SK-N-SH (cell line): ENCODE measurements around the gene PPP1R9A. TPM values are rescaled to one million over a fixed set of nuclear protein-coding genes. Genes with fewer than 3 reads are reported as not detected.

Experiments used
- CTCF ChIA-PET: fragments of 300-600, 350-600 bp; formaldehyde crosslinking; extraction: SDS; loops from one replicate; lab custom pipeline; 2021; lab: Yijun Ruan, JAX
- POLR2A ChIA-PET: fragments of 350-600 bp; sonication (Branson Sonifier 250); formaldehyde crosslinking; extraction: SDS; loops from one replicate; lab custom pipeline; 2020; ENCODE audit warnings: antibody characterized with exemption, inconsistent platforms; lab: Yijun Ruan, JAX
- DNase-seq: peaks from one replicate; pipeline ENCODE4 v3.0.0; 2012
- H2AFZ ChIP-seq: fragments of 200-600 bp; sonication (generic); 2 replicates; pipeline ENCODE4 v1.8.1; 2016; ENCODE audit warnings: antibody characterized with exemption, mild to moderate bottlenecking, low read depth
- H3F3A ChIP-seq: fragments of 200-600 bp; sonication (generic); replicated peaks from 2 replicates; pipeline ENCODE3; 2016; ENCODE audit warnings: antibody characterized with exemption, mild to moderate bottlenecking; ENCODE audit not compliant: insufficient read depth
- H3K27ac ChIP-seq, 2 experiments: fragments of 200-500 bp in 1 of 2; fragments of 200-600 bp in 1 of 2; sonication (Bioruptor generic) in 1 of 2; sonication (generic), shearing (Covaris generic) in 1 of 2; 2 replicates each; pipeline versions ENCODE4 v1.5.1 to v1.6.1; 2014 to 2016; ENCODE audit warnings: low read depth in 2 of 2, inconsistent platforms in 1 of 2, low read length in 1 of 2, mild to moderate bottlenecking in 1 of 2, mixed read lengths in 1 of 2
- H3K27me3 ChIP-seq: fragments of 200-600 bp; sonication (generic), shearing (Covaris generic); 2 replicates; pipeline ENCODE4 v1.6.1; 2016; ENCODE audit warnings: mixed run types; ENCODE audit not compliant: insufficient read depth
- H3K36me3 ChIP-seq, 2 experiments: fragments of 200-500 bp in 1 of 2; fragments of 200-600 bp in 1 of 2; sonication (Bioruptor generic) in 1 of 2; sonication (generic) in 1 of 2; replicated peaks in 1 of 2; 2 replicates each; pipeline versions ENCODE3 to v1.5.1; 2014 to 2016; ENCODE audit warnings: low read length in 1 of 2, mild to moderate bottlenecking in 1 of 2; ENCODE audit not compliant: insufficient read depth in 2 of 2, control insufficient read depth in 1 of 2
- H3K4me1 ChIP-seq, 2 experiments: fragments of 200-500 bp in 1 of 2; fragments of 200-600 bp in 1 of 2; sonication (Bioruptor generic) in 1 of 2; sonication (generic), shearing (Covaris generic) in 1 of 2; 2 replicates each; pipeline versions ENCODE4 v1.5.1 to v1.6.1; 2014 to 2016; ENCODE audit warnings: low read depth in 1 of 2, low read length in 1 of 2, mixed run types in 1 of 2; ENCODE audit not compliant: insufficient read depth in 2 of 2, control insufficient read depth in 1 of 2
- H3K4me2 ChIP-seq: fragments of 200-600 bp; sonication (generic), shearing (Covaris generic); 2 replicates; pipeline ENCODE4 v1.6.1; 2017; ENCODE audit warnings: mixed run types
- H3K4me3 ChIP-seq, 2 experiments: fragments of 200-500 bp in 1 of 2; fragments of 200-600 bp in 1 of 2; sonication (Bioruptor generic) in 1 of 2; sonication (generic), shearing (Covaris generic) in 1 of 2; 2 replicates each; pipeline versions ENCODE4 v1.5.1 to v1.8.1; 2014 to 2016; ENCODE audit warnings: low read depth in 2 of 2, inconsistent platforms in 1 of 2, low read length in 1 of 2, mild to moderate bottlenecking in 1 of 2, mixed read lengths in 1 of 2, moderate library complexity in 1 of 2
- H3K79me2 ChIP-seq: fragments of 200-600 bp; sonication (generic); 2 replicates; pipeline ENCODE4 v1.8.1; 2017; ENCODE audit warnings: mild to moderate bottlenecking; ENCODE audit not compliant: insufficient read depth
- H3K9ac ChIP-seq: fragments of 200-600 bp; sonication (generic); 2 replicates; pipeline ENCODE4 v1.6.1; 2017; ENCODE audit warnings: mixed run types
- H3K9me2 ChIP-seq: fragments of 200-600 bp; sonication (generic); 2 replicates; pipeline ENCODE4 v1.6.1; 2017; ENCODE audit warnings: mixed run types
- H3K9me3 ChIP-seq: fragments of 200-600 bp; sonication (generic); 2 replicates; pipeline ENCODE4 v1.6.1; 2017; ENCODE audit warnings: mixed run types, mild to moderate bottlenecking, moderate library complexity
- H4K20me1 ChIP-seq: fragments of 200-600 bp; sonication (generic); 2 replicates; pipeline ENCODE4 v1.6.1; 2017; ENCODE audit warnings: mild to moderate bottlenecking, mixed run types; ENCODE audit not compliant: insufficient read depth
- ELF1 ChIP-seq: IDR thresholded peaks from 2 replicates; pipeline ENCODE4 v1.4.0; 2012
- EP300 ChIP-seq, 2 experiments: IDR thresholded peaks; 2 replicates each; pipeline versions ENCODE4 v1.4.0 to v1.6.1; 2012; ENCODE audit warnings: borderline replicate concordance in 1 of 2, low read depth in 1 of 2, low read length in 1 of 2
- FOXJ3 ChIP-seq: sonication (generic); formaldehyde crosslinking; IDR thresholded peaks from 2 replicates; pipeline ENCODE4 v1.5.1; 2020; ENCODE audit warnings: mild to moderate bottlenecking, missing genetic modification reagents
- GATA2 ChIP-seq: sonication (generic); formaldehyde crosslinking; IDR thresholded peaks from 2 replicates; pipeline ENCODE4 v1.5.0; 2020; ENCODE audit warnings: mild to moderate bottlenecking, missing genetic modification reagents
- IRF3 ChIP-seq: fragments of 150-350 bp; IDR thresholded peaks from 2 replicates; pipeline ENCODE4 v1.6.1; 2016; ENCODE audit warnings: mild to moderate bottlenecking, low read depth, low read length
- MXI1 ChIP-seq: IDR thresholded peaks from 2 replicates; pipeline ENCODE4 v1.6.1; 2012; ENCODE audit warnings: mild to moderate bottlenecking, low read depth, low read length, improper control_type of control experiment
- NRF1 ChIP-seq: IDR thresholded peaks from 2 replicates; pipeline ENCODE4 v1.6.1; 2012; ENCODE audit warnings: low read depth, mild to moderate bottlenecking, low read length
- POLR2AphosphoS5 ChIP-seq: IDR thresholded peaks from 2 replicates; pipeline ENCODE4 v1.6.1; 2012; ENCODE audit warnings: low read depth, low read length
- RFX5 ChIP-seq: IDR thresholded peaks from 2 replicates; pipeline ENCODE4 v1.6.1; 2012; ENCODE audit warnings: mild to moderate bottlenecking, improper control_type of control experiment, low read length
- SMC3 ChIP-seq: IDR thresholded peaks from 2 replicates; pipeline ENCODE4 v1.6.1; 2012; ENCODE audit warnings: low read depth, low read length, improper control_type of control experiment
- TAF1 ChIP-seq: IDR thresholded peaks from 2 replicates; pipeline ENCODE4 v1.6.1; 2012; ENCODE audit warnings: low read depth, mild to moderate bottlenecking, low read length, moderate library complexity, borderline replicate concordance
- TCF12 ChIP-seq: IDR thresholded peaks from 2 replicates; pipeline ENCODE4 v1.4.0; 2012
- YY1 ChIP-seq: IDR thresholded peaks from 2 replicates; pipeline ENCODE4 v1.4.0; 2012; ENCODE audit warnings: low read depth, mild to moderate bottlenecking
- WGBS: methylation state at CpG from one replicate; pipeline ENCODE4 v1.1.6; 2017; ENCODE audit warnings: low lambda C conversion rate; 5-methylcytosine and 5-hydroxymethylcytosine counted together
- polyA plus RNA-seq, 3 experiments: library from polyadenylated mRNA; depleted of rRNA; stranded (reverse); fragments of >200 nt; gene quantifications; 2 replicates each; pipeline ENCODE4 v1.2.3, GENCODE V29; 2012
- TF ChIP-seq, protein P1 (sequence below): IDR thresholded peaks from 2 replicates; pipeline ENCODE4; 2012
- TF ChIP-seq, protein P2 (sequence below): fragments of 200-600 bp; sonication (generic); IDR thresholded peaks from 2 replicates; pipeline ENCODE4 v1.6.1; 2017; ENCODE audit warnings: antibody characterized with exemption, mild to moderate bottlenecking, moderate library complexity
- TF ChIP-seq, protein P3 (sequence below): IDR thresholded peaks from 2 replicates; pipeline ENCODE4 v1.4.0; 2012; ENCODE audit warnings: low read depth, borderline replicate concordance
- TF ChIP-seq, protein P4 (sequence below): IDR thresholded peaks from 2 replicates; pipeline ENCODE4 v1.6.1; 2012; ENCODE audit warnings: mild to moderate bottlenecking, low read depth, low read length, moderate library complexity

The PPP1R9A gene
- polyA plus RNA-seq, 1 of the 3 experiments (the other 2 are of a cell fraction) = 0.30 TPM

DNA sequence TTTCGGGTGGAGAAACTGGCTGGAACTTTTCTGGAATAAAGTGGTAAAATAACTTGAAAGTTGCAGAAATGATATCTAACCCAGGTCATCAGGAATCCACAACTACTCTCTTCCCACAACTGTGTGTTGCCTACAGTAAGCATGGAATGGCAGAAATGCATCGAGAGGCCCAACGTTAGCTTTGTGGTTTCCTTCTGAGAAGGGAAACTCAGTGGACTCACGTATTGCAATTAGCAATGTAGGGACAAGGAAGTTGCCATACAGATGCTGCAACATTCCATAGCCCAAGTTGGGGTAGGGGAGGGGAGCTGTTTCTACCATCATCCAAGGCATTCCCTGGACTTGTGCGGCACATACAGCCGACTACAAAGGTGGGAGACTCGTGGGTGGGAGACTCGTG is 415.0 kb downstream of the PPP1R9A start:
- Histone ChIP-seq H3F3A (no peaks in the 10 kb centered on the region), H3K27me3 (no peaks in the 10 kb centered on the region), H4K20me1 (no peaks in the 10 kb centered on the region), H3K4me1 (no peaks in the 10 kb centered on the region; a peak in 1 of 4 replicates), H3K4me3 (no peak overlapping the region), H3K79me2 (no peaks in the 10 kb centered on the region), H3K4me2 (no peak overlapping the region), H3K9ac (no peak overlapping the region), H3K9me2 (no peaks in the 10 kb centered on the region), H3K36me3 (no peaks in the 10 kb centered on the region), H3K27ac (no peak overlapping the region), H3K9me3 (no peaks in the 10 kb centered on the region), H2AFZ (no peak overlapping the region)
- POLR2A ChIA-PET = no interaction called here
- WGBS = 34% methylated on average over 8 of the region's 8 CpGs
- no peak for DNase-seq
- CTCF ChIA-PET = interaction anchor here (1.2 kb wide), 1 partner anchor 13 kb away, joined by 3 read pairs; no protein-coding TSS in a partner anchor
- no peak for TF ChIP-seq YY1
- no peak for TF ChIP-seq EP300 (IDR thresholded peaks at IDR 0.05; ENCODE audit: borderline replicate concordance in 1 of 2, low read depth in 1 of 2, low read length in 1 of 2)
- TF ChIP-seq, protein P1, sequence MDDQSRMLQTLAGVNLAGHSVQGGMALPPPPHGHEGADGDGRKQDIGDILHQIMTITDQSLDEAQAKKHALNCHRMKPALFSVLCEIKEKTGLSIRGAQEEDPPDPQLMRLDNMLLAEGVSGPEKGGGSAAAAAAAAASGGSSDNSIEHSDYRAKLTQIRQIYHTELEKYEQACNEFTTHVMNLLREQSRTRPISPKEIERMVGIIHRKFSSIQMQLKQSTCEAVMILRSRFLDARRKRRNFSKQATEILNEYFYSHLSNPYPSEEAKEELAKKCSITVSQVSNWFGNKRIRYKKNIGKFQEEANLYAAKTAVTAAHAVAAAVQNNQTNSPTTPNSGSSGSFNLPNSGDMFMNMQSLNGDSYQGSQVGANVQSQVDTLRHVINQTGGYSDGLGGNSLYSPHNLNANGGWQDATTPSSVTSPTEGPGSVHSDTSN = no peak
- TF ChIP-seq, protein P2, sequence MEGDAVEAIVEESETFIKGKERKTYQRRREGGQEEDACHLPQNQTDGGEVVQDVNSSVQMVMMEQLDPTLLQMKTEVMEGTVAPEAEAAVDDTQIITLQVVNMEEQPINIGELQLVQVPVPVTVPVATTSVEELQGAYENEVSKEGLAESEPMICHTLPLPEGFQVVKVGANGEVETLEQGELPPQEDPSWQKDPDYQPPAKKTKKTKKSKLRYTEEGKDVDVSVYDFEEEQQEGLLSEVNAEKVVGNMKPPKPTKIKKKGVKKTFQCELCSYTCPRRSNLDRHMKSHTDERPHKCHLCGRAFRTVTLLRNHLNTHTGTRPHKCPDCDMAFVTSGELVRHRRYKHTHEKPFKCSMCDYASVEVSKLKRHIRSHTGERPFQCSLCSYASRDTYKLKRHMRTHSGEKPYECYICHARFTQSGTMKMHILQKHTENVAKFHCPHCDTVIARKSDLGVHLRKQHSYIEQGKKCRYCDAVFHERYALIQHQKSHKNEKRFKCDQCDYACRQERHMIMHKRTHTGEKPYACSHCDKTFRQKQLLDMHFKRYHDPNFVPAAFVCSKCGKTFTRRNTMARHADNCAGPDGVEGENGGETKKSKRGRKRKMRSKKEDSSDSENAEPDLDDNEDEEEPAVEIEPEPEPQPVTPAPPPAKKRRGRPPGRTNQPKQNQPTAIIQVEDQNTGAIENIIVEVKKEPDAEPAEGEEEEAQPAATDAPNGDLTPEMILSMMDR = no peak
- TF ChIP-seq TAF1 = no peak
- TF ChIP-seq NRF1 = no peak
- no peak for TF ChIP-seq RFX5
- TF ChIP-seq, protein P3, sequence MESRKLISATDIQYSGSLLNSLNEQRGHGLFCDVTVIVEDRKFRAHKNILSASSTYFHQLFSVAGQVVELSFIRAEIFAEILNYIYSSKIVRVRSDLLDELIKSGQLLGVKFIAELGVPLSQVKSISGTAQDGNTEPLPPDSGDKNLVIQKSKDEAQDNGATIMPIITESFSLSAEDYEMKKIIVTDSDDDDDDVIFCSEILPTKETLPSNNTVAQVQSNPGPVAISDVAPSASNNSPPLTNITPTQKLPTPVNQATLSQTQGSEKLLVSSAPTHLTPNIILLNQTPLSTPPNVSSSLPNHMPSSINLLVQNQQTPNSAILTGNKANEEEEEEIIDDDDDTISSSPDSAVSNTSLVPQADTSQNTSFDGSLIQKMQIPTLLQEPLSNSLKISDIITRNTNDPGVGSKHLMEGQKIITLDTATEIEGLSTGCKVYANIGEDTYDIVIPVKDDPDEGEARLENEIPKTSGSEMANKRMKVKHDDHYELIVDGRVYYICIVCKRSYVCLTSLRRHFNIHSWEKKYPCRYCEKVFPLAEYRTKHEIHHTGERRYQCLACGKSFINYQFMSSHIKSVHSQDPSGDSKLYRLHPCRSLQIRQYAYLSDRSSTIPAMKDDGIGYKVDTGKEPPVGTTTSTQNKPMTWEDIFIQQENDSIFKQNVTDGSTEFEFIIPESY = no peak
- no peak for TF ChIP-seq FOXJ3 (CRISPR knock-in tag)
- no peak for TF ChIP-seq MXI1
- no peak for TF ChIP-seq SMC3
- no peak for TF ChIP-seq IRF3
- no peak for TF ChIP-seq ELF1
- no peak for TF ChIP-seq TCF12
- TF ChIP-seq, protein P4, sequence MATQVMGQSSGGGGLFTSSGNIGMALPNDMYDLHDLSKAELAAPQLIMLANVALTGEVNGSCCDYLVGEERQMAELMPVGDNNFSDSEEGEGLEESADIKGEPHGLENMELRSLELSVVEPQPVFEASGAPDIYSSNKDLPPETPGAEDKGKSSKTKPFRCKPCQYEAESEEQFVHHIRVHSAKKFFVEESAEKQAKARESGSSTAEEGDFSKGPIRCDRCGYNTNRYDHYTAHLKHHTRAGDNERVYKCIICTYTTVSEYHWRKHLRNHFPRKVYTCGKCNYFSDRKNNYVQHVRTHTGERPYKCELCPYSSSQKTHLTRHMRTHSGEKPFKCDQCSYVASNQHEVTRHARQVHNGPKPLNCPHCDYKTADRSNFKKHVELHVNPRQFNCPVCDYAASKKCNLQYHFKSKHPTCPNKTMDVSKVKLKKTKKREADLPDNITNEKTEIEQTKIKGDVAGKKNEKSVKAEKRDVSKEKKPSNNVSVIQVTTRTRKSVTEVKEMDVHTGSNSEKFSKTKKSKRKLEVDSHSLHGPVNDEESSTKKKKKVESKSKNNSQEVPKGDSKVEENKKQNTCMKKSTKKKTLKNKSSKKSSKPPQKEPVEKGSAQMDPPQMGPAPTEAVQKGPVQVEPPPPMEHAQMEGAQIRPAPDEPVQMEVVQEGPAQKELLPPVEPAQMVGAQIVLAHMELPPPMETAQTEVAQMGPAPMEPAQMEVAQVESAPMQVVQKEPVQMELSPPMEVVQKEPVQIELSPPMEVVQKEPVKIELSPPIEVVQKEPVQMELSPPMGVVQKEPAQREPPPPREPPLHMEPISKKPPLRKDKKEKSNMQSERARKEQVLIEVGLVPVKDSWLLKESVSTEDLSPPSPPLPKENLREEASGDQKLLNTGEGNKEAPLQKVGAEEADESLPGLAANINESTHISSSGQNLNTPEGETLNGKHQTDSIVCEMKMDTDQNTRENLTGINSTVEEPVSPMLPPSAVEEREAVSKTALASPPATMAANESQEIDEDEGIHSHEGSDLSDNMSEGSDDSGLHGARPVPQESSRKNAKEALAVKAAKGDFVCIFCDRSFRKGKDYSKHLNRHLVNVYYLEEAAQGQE = no peak
- no peak for TF ChIP-seq POLR2AphosphoS5
- no peak for TF ChIP-seq GATA2 (CRISPR knock-in tag)
